CD14-positive monocyte (primary cell): ENCODE results near the gene TEPSIN. TPM values are rescaled to one million over a fixed set of nuclear protein-coding genes. Genes with fewer than 3 reads are reported as not detected.

Experiments used
- DNase-seq, 3 donors: peaks; one replicate each; pipeline ENCODE4 v3.0.0-alpha.2; 2011 to 2022
- H2AFZ ChIP-seq: 2 replicates; pipeline ENCODE4 v1.6.0; 2012; ENCODE audit warnings: mild to moderate bottlenecking, low read depth, low read length, inconsistent platforms; ENCODE audit not compliant: insufficient read depth, poor library complexity, severe bottlenecking
- H3K27ac ChIP-seq, 2 donors: 1 replicate in 1 of 2; 2 replicates in 1 of 2; pipeline ENCODE4 v1.5.1; 2012 to 2013; ENCODE audit warnings: low read length in 2 of 2, control low read depth in 1 of 2, inconsistent platforms in 1 of 2, low read depth in 1 of 2, mild to moderate bottlenecking in 1 of 2
- H3K27me3 ChIP-seq, 2 donors: one replicate each; pipeline versions ENCODE4 v1.6.0 to v1.6.1; 2011 to 2013; ENCODE audit warnings: low read length in 2 of 2; ENCODE audit not compliant: control insufficient read depth in 2 of 2, insufficient read depth in 2 of 2
- H3K36me3 ChIP-seq, 2 donors: replicated peaks in 1 of 2; 1 replicate in 1 of 2; 2 replicates in 1 of 2; pipeline versions ENCODE4 v1.5.1 to v1.6.1; 2012 to 2013; ENCODE audit warnings: low read length in 2 of 2, control low read depth in 1 of 2, inconsistent platforms in 1 of 2, mild to moderate bottlenecking in 1 of 2; ENCODE audit not compliant: insufficient read depth in 2 of 2, control insufficient read depth in 1 of 2
- H3K4me1 ChIP-seq, 2 donors: 1 replicate in 1 of 2; 2 replicates in 1 of 2; pipeline versions ENCODE4 v1.5.1 to v1.6.1; 2012 to 2013; ENCODE audit warnings: low read length in 2 of 2, control low read depth in 1 of 2, inconsistent platforms in 1 of 2, mild to moderate bottlenecking in 1 of 2, moderate library complexity in 1 of 2; ENCODE audit not compliant: insufficient read depth in 2 of 2, control insufficient read depth in 1 of 2
- H3K4me2 ChIP-seq: replicated peaks from 2 replicates; pipeline ENCODE3; 2012; ENCODE audit warnings: low read length, moderate library complexity, mild to moderate bottlenecking; ENCODE audit not compliant: poor library complexity, severe bottlenecking; ENCODE audit errors: extremely low read depth
- H3K4me3 ChIP-seq, 3 experiments: fragments of 200-600 bp in 1 of 3; sonication (generic) in 1 of 3; replicated peaks in 1 of 3; 1 replicate in 2 of 3; 2 replicates in 1 of 3; pipeline ENCODE4 v1.5.1; 2011 to 2013; ENCODE audit warnings: low read length in 3 of 3, mild to moderate bottlenecking in 3 of 3, control low read depth in 2 of 3, low read depth in 2 of 3, inconsistent platforms in 1 of 3, moderate library complexity in 1 of 3
- H3K79me2 ChIP-seq: 2 replicates; pipeline ENCODE4 v1.6.0; 2012; ENCODE audit warnings: mild to moderate bottlenecking, control low read depth, inconsistent platforms, low read length, moderate library complexity; ENCODE audit not compliant: insufficient read depth
- H3K9ac ChIP-seq: 2 replicates; pipeline ENCODE4 v1.6.0; 2017; ENCODE audit warnings: low read length, mild to moderate bottlenecking; ENCODE audit not compliant: insufficient read depth, poor library complexity, severe bottlenecking
- H3K9me3 ChIP-seq, 2 donors: replicated peaks in 1 of 2; 1 replicate in 1 of 2; 2 replicates in 1 of 2; pipeline versions ENCODE4 v1.5.1 to v1.6.1; 2012 to 2013; ENCODE audit warnings: low read length in 2 of 2, control low read depth in 1 of 2; ENCODE audit not compliant: control insufficient read depth in 1 of 2, insufficient read depth in 1 of 2
- H4K20me1 ChIP-seq: 2 replicates; pipeline ENCODE4 v1.6.0; 2012; ENCODE audit warnings: mild to moderate bottlenecking, low read length, control low read depth, moderate library complexity; ENCODE audit not compliant: insufficient read depth
- H3K27ac Mint-ChIP-seq, 7 donors: one replicate each; pipeline ENCODE4 v1.8.0; 2020; ENCODE audit warnings: mild to moderate bottlenecking in 7 of 7, mixed read lengths in 7 of 7, moderate library complexity in 6 of 7, inconsistent platforms in 2 of 7
- H3K27me3 Mint-ChIP-seq, 3 donors: one replicate each; pipeline ENCODE4 v1.8.0; 2021 to 2022; ENCODE audit warnings: low read depth in 3 of 3, mild to moderate bottlenecking in 3 of 3, mixed read lengths in 3 of 3, moderate library complexity in 3 of 3, inconsistent platforms in 1 of 3
- H3K36me3 Mint-ChIP-seq, 2 donors: one replicate each; pipeline ENCODE4 v1.8.0; 2020; ENCODE audit warnings: mixed read lengths in 2 of 2, inconsistent platforms in 1 of 2, mild to moderate bottlenecking in 1 of 2
- H3K4me1 Mint-ChIP-seq: one replicate; pipeline ENCODE4 v1.8.0; 2020; ENCODE audit warnings: mild to moderate bottlenecking, mixed read lengths
- H3K4me3 Mint-ChIP-seq, 2 donors: one replicate each; pipeline ENCODE4 v1.8.0; 2020; ENCODE audit warnings: mild to moderate bottlenecking in 2 of 2, mixed read lengths in 2 of 2, moderate library complexity in 1 of 2
- H3K9me3 Mint-ChIP-seq, 7 donors: one replicate each; pipeline ENCODE4 v1.8.0; 2020 to 2022; ENCODE audit warnings: mixed read lengths in 7 of 7, mild to moderate bottlenecking in 6 of 7, moderate library complexity in 6 of 7, inconsistent platforms in 2 of 7
- CTCF ChIP-seq: fragments of 200-600 bp; IDR thresholded peaks from one replicate; pipeline ENCODE4 v1.8.0; 2022; ENCODE audit warnings: antibody characterized with exemption, mild to moderate bottlenecking
- WGBS: methylation state at CpG from one replicate; pipeline ENCODE4 v1.1.5; 2013; ENCODE audit warnings: missing lambda C conversion rate; ENCODE audit not compliant: insufficient coverage; 5-methylcytosine and 5-hydroxymethylcytosine counted together
- intact Hi-C, 2 donors: fragments of 100-400 bp; cut with micrococcal nuclease; formaldehyde crosslinking; loops; one replicate each; pipeline versions ENCODE4 v1.15.0 to v1.15.1; 2023
- polyA plus RNA-seq, 3 donors: library from polyadenylated mRNA; depleted of rRNA in 1 of 3; unstranded in 2 of 3; stranded (reverse) in 1 of 3; fragments of 300-500 nt in 2 of 3; fragments of >200 nt in 1 of 3; fragmentation: Illumina TruSeq in 2 of 3; gene quantifications; 1 replicate in 2 of 3; 2 replicates in 1 of 3; pipeline ENCODE4 v1.2.3, GENCODE V29; 2012 to 2021

TEPSIN gene
- polyA plus RNA-seq, 3 donors: 3.4 to 136 (median 4.5) TPM

DNA sequence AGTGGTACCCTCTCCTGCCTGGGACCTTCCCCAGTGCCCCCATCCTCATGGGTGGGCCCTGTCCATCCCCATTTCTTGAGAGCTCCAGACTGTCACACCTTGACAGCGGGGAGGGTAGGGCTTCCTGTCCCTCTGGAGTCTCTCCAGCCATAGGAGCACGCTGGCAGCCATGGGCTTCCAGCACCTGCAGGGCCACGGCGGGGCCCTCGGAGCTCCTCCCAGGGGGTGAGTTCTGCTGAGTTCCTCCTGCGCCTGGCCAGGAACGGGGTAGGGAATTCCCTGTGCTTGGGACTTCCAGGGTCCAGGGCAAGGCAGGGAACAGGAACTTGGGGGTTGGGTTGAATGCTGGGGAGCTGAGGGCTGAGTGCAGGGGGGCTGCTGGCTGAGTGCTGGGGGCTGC, 49.8 kb downstream of the TEPSIN start:
- WGBS: 96% methylated on average over 7 of the region's 7 CpGs

GRCh38 chr17:81188491-81188840, 50.4 kb downstream of the TEPSIN start:
- peaks cover 0 to 17% of the 10 kb centered on the region in 2 donors for H3K27me3 ChIP-seq
- H3K4me2 ChIP-seq: no peak overlapping the region
- no peak for DNase-seq
- Mint-ChIP-seq H3K36me3 (peaks cover 0 to 12% of the 10 kb centered on the region in 2 donors), H3K9me3 (peaks cover 0 to 6% (median 0%) of the 10 kb centered on the region in 7 donors), H3K27ac (no peak overlapping the region), H3K4me1 (peaks cover 2% of the 10 kb centered on the region), H3K4me3 (no peak overlapping the region), H3K27me3 (peaks cover 12 to 22% (median 14%) of the 10 kb centered on the region in 3 donors)
- no peak for TF ChIP-seq CTCF
- no peaks in the 10 kb centered on the region for H3K4me1 ChIP-seq
- no peaks in the 10 kb centered on the region for H4K20me1 ChIP-seq
- H3K9ac ChIP-seq: no peak overlapping the region
- H3K27ac ChIP-seq: no peak overlapping the region
- 98% methylated on average over 12 of the region's 12 CpGs for WGBS
- H3K4me3 ChIP-seq: no peak overlapping the region
- intact Hi-C loops: loop anchor here in 1 of 2 donors (5.0 kb wide), 1 partner anchor 46 kb away; no protein-coding TSS in a partner anchor
- no peak overlapping the region for H2AFZ ChIP-seq
- peaks cover 0 to 3% of the 10 kb centered on the region in 2 donors for H3K36me3 ChIP-seq
- H3K79me2 ChIP-seq: no peaks in the 10 kb centered on the region
- H3K9me3 ChIP-seq: peaks cover 0 to 3% of the 10 kb centered on the region in 2 donors

More for the DNA sequence above, 49.8 kb downstream of the TEPSIN start:
- peaks cover 0 to 4% (median 0%) of the 10 kb centered on the region in 7 donors for H3K9me3 Mint-ChIP-seq
- H3K36me3 Mint-ChIP-seq: peaks cover 0 to 14% of the 10 kb centered on the region in 2 donors
- Histone ChIP-seq H2AFZ (no peak overlapping the region), H3K9ac (no peak overlapping the region), H3K9me3 (no peaks in the 10 kb centered on the region), H3K4me3 (no peak overlapping the region), H3K27me3 (peaks cover 0 to 12% of the 10 kb centered on the region in 2 donors), H3K79me2 (no peaks in the 10 kb centered on the region), H3K27ac (no peak overlapping the region), H3K4me1 (no peaks in the 10 kb centered on the region), H3K36me3 (peaks cover 0 to 3% of the 10 kb centered on the region in 2 donors), H4K20me1 (no peaks in the 10 kb centered on the region), H3K4me2 (no peak overlapping the region)
- no peak for DNase-seq
- H3K27ac Mint-ChIP-seq: peak overlapping the region in 1 of 7 donors; percentile 10
- H3K27me3 Mint-ChIP-seq: peaks cover 9 to 18% (median 10%) of the 10 kb centered on the region in 3 donors
- H3K4me1 Mint-ChIP-seq: peaks cover 2% of the 10 kb centered on the region
- H3K4me3 Mint-ChIP-seq: no peak overlapping the region
- no peak for TF ChIP-seq CTCF
- intact Hi-C loops: loop anchor here in 1 of 2 donors (5.0 kb wide), 1 partner anchor 47 kb away; no protein-coding TSS in a partner anchor
